ENCODE data around the gene GAL3ST2. TPM values are rescaled to one million over a fixed set of nuclear protein-coding genes. Genes with fewer than 3 reads are reported as not detected.

GAL3ST2 gene
- total RNA-seq, 2 donors from 2014 or later = 0.49 to 2.2 TPM

DNA sequence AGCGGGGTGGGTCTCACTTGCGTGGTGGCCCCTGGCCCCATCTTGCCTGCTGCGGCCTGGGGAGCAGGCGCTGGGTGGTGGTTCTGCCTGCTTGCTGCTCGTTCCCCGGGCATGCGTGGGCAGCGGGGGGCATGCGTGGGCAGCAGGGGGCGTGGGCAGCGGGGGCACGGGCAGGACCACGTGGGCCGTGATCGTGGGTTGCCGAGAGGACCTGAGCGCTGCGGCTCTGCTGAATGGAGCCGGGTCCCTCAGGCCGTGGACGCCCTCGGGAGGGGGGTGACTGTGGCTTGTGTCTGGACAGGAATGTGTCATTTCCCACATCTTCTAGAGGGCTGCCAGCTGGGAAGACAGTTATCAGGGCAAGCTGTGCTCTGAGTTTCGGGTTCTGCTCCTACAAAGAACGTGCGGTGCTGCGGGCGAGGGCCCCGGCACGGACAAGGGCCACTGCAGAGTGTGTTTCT is 8.3 kb upstream of the GAL3ST2 start:
- ATAC-seq (ENCODE audit: insufficient number of reproducible peaks, low FRiP score, low read depth) = no peak
- no peaks in the 10 kb centered on the region for H3K9me3 ChIP-seq
- H3K27ac ChIP-seq = no peak overlapping the region
- no peaks in the 10 kb centered on the region for H3K27me3 ChIP-seq (replicated peaks; ENCODE audit: insufficient read depth)
- H3K4me3 ChIP-seq = no peak overlapping the region
- H3K36me3 ChIP-seq = no peaks in the 10 kb centered on the region
- TF ChIP-seq, protein P1, sequence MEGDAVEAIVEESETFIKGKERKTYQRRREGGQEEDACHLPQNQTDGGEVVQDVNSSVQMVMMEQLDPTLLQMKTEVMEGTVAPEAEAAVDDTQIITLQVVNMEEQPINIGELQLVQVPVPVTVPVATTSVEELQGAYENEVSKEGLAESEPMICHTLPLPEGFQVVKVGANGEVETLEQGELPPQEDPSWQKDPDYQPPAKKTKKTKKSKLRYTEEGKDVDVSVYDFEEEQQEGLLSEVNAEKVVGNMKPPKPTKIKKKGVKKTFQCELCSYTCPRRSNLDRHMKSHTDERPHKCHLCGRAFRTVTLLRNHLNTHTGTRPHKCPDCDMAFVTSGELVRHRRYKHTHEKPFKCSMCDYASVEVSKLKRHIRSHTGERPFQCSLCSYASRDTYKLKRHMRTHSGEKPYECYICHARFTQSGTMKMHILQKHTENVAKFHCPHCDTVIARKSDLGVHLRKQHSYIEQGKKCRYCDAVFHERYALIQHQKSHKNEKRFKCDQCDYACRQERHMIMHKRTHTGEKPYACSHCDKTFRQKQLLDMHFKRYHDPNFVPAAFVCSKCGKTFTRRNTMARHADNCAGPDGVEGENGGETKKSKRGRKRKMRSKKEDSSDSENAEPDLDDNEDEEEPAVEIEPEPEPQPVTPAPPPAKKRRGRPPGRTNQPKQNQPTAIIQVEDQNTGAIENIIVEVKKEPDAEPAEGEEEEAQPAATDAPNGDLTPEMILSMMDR (IDR thresholded peaks at IDR 0.05) = no peak
- DNase-seq (ENCODE audit: low spot score) = no peak
- H3K4me1 ChIP-seq (ENCODE audit: control insufficient read depth in 1 of 2, low read depth in 2 of 2) = no peaks in the 10 kb centered on the region

GRCh38 chr2:241768850-241769249 is 7.8 kb upstream of the GAL3ST2 start:
- no peaks in the 10 kb centered on the region for H3K27me3 ChIP-seq (replicated peaks; ENCODE audit: insufficient read depth)
- TF ChIP-seq, protein P1 (IDR thresholded peaks at IDR 0.05) = no peak

GRCh38 chr2:241769819-241770184 is 6.8 kb upstream of the GAL3ST2 start:
- TF ChIP-seq, protein P1 (IDR thresholded peaks at IDR 0.05) = no peak
- Histone ChIP-seq H3K4me3 (no peak overlapping the region), H3K27ac (no peak overlapping the region), H3K4me1 (ENCODE audit: control insufficient read depth in 1 of 2, low read depth in 2 of 2) (no peaks in the 10 kb centered on the region), H3K27me3 (replicated peaks; ENCODE audit: insufficient read depth) (no peaks in the 10 kb centered on the region), H3K9me3 (no peaks in the 10 kb centered on the region), H3K36me3 (no peaks in the 10 kb centered on the region)
- ATAC-seq (ENCODE audit: insufficient number of reproducible peaks, low FRiP score, low read depth) (no peak), DNase-seq (ENCODE audit: low spot score) (no peak)

More at GRCh38 chr2:241768850-241769249, 7.8 kb upstream of the GAL3ST2 start:
- ATAC-seq (ENCODE audit: insufficient number of reproducible peaks, low FRiP score, low read depth) = no peak
- no peak overlapping the region for H3K27ac ChIP-seq
- no peaks in the 10 kb centered on the region for H3K9me3 ChIP-seq
- H3K36me3 ChIP-seq = no peaks in the 10 kb centered on the region
- H3K4me3 ChIP-seq = no peak overlapping the region
- DNase-seq (ENCODE audit: low spot score) = no peak
- no peaks in the 10 kb centered on the region for H3K4me1 ChIP-seq (ENCODE audit: control insufficient read depth in 1 of 2, low read depth in 2 of 2)

GRCh38 chr2:241770185-241770935 is 6.3 kb upstream of the GAL3ST2 start:
- ATAC-seq (ENCODE audit: insufficient number of reproducible peaks, low FRiP score, low read depth) (no peak), DNase-seq (ENCODE audit: low spot score) (no peak)
- H3K27me3 ChIP-seq (replicated peaks; ENCODE audit: insufficient read depth) = no peaks in the 10 kb centered on the region

GRCh38 chr2:241770936-241771285 is 5.7 kb upstream of the GAL3ST2 start:
- H3K27ac ChIP-seq = no peak overlapping the region
- H3K4me1 ChIP-seq (ENCODE audit: control insufficient read depth in 1 of 2, low read depth in 2 of 2) = no peaks in the 10 kb centered on the region
- no peaks in the 10 kb centered on the region for H3K9me3 ChIP-seq
- ATAC-seq (ENCODE audit: insufficient number of reproducible peaks, low FRiP score, low read depth) (no peak), DNase-seq (ENCODE audit: low spot score) (no peak)
- no peaks in the 10 kb centered on the region for H3K36me3 ChIP-seq
- H3K27me3 ChIP-seq (replicated peaks; ENCODE audit: insufficient read depth) = no peaks in the 10 kb centered on the region
- H3K4me3 ChIP-seq = no peak overlapping the region
- TF ChIP-seq, protein P1 (IDR thresholded peaks at IDR 0.05) = no peak

More at GRCh38 chr2:241770185-241770935, 6.3 kb upstream of the GAL3ST2 start:
- no peaks in the 10 kb centered on the region for H3K36me3 ChIP-seq
- no peak overlapping the region for H3K4me3 ChIP-seq
- TF ChIP-seq, protein P1 (IDR thresholded peaks at IDR 0.05) = no peak
- H3K9me3 ChIP-seq = no peaks in the 10 kb centered on the region
- H3K27ac ChIP-seq = no peak overlapping the region
- no peaks in the 10 kb centered on the region for H3K4me1 ChIP-seq (ENCODE audit: control insufficient read depth in 1 of 2, low read depth in 2 of 2)

Measured in thoracic aorta (tissue), 2 donors.